Measurements from ENCODE around the gene RSRC1. TPM values are rescaled to one million over a fixed set of nuclear protein-coding genes. Genes with fewer than 3 reads are reported as not detected.

The RSRC1 gene
- total RNA-seq, 3 donors from 2014 or later = 26.6 to 41.9 (median 29.9) TPM

DNA sequence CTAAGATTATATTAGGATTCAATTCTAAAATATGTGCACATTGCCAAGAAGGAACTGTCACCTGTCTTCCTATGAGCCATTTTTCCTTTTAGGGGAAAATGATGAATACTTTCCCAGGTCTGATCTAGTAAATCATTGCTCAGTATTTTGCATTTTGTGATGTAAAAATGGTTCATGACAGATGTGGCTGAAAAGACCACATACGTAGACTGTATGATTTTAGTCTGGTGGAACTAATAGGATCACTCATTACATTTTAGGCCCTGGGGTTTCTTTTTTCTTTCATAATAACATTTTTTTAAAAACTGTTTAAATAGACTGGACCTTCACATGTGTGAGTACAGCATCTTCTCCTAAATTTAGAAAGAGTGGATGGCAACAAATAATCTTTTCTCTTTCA is 259.4 kb downstream of the RSRC1 start:
- intact Hi-C loops (cut with DNase I, micrococcal nuclease) = no loop called here
- TF ChIP-seq, protein P1, sequence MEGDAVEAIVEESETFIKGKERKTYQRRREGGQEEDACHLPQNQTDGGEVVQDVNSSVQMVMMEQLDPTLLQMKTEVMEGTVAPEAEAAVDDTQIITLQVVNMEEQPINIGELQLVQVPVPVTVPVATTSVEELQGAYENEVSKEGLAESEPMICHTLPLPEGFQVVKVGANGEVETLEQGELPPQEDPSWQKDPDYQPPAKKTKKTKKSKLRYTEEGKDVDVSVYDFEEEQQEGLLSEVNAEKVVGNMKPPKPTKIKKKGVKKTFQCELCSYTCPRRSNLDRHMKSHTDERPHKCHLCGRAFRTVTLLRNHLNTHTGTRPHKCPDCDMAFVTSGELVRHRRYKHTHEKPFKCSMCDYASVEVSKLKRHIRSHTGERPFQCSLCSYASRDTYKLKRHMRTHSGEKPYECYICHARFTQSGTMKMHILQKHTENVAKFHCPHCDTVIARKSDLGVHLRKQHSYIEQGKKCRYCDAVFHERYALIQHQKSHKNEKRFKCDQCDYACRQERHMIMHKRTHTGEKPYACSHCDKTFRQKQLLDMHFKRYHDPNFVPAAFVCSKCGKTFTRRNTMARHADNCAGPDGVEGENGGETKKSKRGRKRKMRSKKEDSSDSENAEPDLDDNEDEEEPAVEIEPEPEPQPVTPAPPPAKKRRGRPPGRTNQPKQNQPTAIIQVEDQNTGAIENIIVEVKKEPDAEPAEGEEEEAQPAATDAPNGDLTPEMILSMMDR (IDR thresholded peaks at IDR 0.05) = no peak
- Histone ChIP-seq H3K9me3 (peaks cover 4% of the 10 kb centered on the region), H3K36me3 (ENCODE audit: low read depth) (no peaks in the 10 kb centered on the region), H3K4me3 (no peak overlapping the region), H3K4me1 (ENCODE audit: low read depth) (no peaks in the 10 kb centered on the region)
- no peak for ATAC-seq
- DNase-seq = no peak

DNA sequence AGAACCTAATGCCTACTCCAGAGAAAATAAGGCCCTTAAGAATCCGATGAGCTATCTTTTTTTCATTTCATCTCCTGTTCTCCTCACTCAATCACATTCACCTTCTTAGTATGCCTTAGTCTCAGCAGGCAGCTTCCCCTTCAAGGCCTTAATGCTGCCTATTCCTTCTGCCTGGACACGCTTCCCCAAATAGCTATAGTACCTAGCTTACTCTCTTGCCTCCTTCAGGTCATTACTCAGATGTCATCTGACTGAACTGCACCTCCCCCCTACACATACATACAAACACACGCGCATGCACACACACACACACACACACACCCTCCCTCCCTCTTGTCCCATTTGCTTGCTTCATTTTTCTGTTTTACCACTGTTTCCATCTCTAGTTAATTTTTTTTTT is 269.6 kb downstream of the RSRC1 start:
- TF ChIP-seq, protein P1 (IDR thresholded peaks at IDR 0.05) = no peak
- Histone ChIP-seq H3K9me3 (no peaks in the 10 kb centered on the region), H3K4me3 (no peak overlapping the region), H3K4me1 (ENCODE audit: low read depth) (no peaks in the 10 kb centered on the region), H3K36me3 (ENCODE audit: low read depth) (no peaks in the 10 kb centered on the region)
- ATAC-seq = no peak
- no peak for DNase-seq
- intact Hi-C loops (cut with DNase I, micrococcal nuclease) = no loop called here

DNA sequence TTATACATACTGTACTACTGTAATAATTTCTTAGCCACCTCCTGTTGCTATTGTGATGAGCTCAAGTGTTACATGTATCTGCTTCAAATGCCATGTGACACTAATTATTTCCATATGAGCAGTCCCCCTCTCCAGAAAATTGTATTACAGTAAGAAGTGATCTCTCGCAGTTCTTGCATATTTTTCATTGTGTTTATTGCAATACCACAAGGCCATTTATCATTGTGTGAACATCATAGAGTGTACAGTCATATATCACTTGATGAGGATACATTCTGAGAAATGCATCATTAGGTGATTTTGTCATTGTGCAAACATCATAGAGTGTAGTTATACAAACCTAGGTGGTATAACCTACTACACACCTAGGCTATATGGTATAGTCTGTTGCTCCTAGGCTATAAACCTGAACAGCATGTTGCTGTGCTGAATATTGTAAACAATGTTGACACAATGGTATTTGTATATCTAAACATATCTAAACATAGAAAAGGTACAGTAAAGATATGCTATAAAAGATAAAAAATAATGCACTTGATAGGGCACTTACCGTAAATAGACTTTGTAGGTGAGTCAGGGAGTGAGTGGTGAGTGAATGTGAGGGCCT is 271.5 kb downstream of the RSRC1 start:
- no peaks in the 10 kb centered on the region for H3K36me3 ChIP-seq (ENCODE audit: low read depth)
- no peaks in the 10 kb centered on the region for H3K9me3 ChIP-seq
- H3K4me1 ChIP-seq (ENCODE audit: low read depth) = no peaks in the 10 kb centered on the region
- no peak overlapping the region for H3K4me3 ChIP-seq
- no peak for DNase-seq
- TF ChIP-seq, protein P1 (IDR thresholded peaks at IDR 0.05) = no peak
- ATAC-seq = peak; percentile 87
- intact Hi-C loops (cut with DNase I, micrococcal nuclease) = no loop called here

DNA sequence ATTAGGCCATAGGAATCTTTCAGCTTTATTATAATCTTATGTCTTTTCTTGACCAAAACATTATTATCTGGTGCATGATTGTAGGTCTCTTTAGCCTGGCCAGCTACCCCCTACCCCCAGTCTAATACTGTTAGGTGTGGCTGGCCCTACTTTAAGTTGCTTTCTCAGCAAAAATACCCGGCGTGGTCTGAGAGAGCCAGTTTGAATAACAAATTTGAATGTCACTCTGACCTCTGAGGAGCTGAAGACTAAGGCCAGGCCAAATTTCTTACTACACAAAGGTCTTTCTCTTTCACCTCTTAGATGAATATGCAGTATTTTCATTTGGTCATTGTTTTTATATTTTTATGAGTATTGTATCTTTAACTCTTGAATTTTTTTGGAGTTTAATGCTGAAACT is 272.6 kb downstream of the RSRC1 start:
- Histone ChIP-seq H3K4me3 (no peak overlapping the region), H3K4me1 (ENCODE audit: low read depth) (no peaks in the 10 kb centered on the region), H3K9me3 (no peaks in the 10 kb centered on the region), H3K36me3 (ENCODE audit: low read depth) (no peaks in the 10 kb centered on the region)
- DNase-seq (no peak), ATAC-seq (no peak)
- TF ChIP-seq, protein P1 (IDR thresholded peaks at IDR 0.05) = no peak
- intact Hi-C loops (cut with DNase I, micrococcal nuclease) = no loop called here

DNA sequence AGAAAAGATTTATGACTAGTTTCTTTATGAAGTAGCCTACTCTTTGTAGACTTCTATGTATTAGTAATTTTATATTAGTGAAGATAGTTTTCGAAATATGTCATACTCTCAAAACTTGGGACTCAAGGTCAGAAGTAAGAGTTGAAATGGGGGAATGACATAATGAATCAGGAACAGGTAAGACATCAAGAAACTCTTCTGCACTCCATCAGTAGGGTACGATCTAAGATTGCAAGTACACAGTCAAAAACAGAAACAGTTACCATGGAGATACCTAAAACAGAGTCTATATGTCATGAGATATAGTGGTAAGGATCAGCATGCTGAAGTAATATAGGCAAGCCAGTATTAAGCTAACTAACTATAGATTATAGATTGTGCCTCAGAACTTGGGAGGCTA is 274.1 kb downstream of the RSRC1 start:
- Histone ChIP-seq H3K36me3 (ENCODE audit: low read depth) (no peaks in the 10 kb centered on the region), H3K9me3 (no peaks in the 10 kb centered on the region), H3K4me1 (ENCODE audit: low read depth) (no peaks in the 10 kb centered on the region), H3K4me3 (no peak overlapping the region)
- no peak for ATAC-seq
- intact Hi-C loops (cut with DNase I, micrococcal nuclease) = no loop called here
- DNase-seq = no peak
- TF ChIP-seq, protein P1 (IDR thresholded peaks at IDR 0.05) = no peak

DNA sequence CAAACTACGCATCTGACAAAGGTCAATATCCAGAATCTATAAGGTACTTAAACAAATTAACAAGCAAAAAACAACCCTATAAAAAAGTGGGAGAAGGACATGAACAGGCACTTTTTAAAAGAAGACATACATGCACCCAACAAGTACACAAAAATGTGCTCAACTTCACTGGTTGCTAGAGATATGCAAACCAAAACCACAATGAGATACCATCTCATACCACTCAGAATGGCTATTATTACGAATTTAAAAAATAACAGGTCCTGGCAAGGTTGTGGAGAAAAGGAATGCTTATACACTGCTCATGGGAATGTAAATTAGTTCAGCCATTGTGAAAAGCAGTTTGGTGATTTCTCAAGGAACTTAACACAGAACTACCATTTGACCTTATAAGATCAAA is 285.5 kb downstream of the RSRC1 start:
- Histone ChIP-seq H3K36me3 (ENCODE audit: low read depth) (no peaks in the 10 kb centered on the region), H3K4me1 (ENCODE audit: low read depth) (no peaks in the 10 kb centered on the region), H3K4me3 (no peak overlapping the region), H3K9me3 (peaks cover 13% of the 10 kb centered on the region)
- intact Hi-C loops (cut with DNase I, micrococcal nuclease) = no loop called here
- ATAC-seq = no peak
- DNase-seq = no peak
- TF ChIP-seq, protein P1 (IDR thresholded peaks at IDR 0.05) = no peak
